ENCODE data around the gene RHOB. TPM values are rescaled to one million over a fixed set of nuclear protein-coding genes. Genes with fewer than 3 reads are reported as not detected.

Gene RHOB
- total and polyA plus RNA-seq, 4 donors: 82.6 to 634 (median 160) TPM

- H3K9me3 ChIP-seq (ENCODE audit: control insufficient read depth in 4 of 4, low read length in 3 of 4): no peaks in the 10 kb centered on the region
- no peak overlapping the region for H3K4me3 ChIP-seq (ENCODE audit: low read depth in 1 of 3, low read length in 3 of 3)
- H3K4me1 ChIP-seq (ENCODE audit: control insufficient read depth in 4 of 4, insufficient read depth in 4 of 4, low read length in 3 of 4): peaks cover 0 to 2% (median 0%) of the 10 kb centered on the region in 4 donors
- no peaks in the 10 kb centered on the region for H3K27me3 ChIP-seq (ENCODE audit: control insufficient read depth in 4 of 4, insufficient read depth in 4 of 4, low read length in 3 of 4)
- DNase-seq (ENCODE audit: low spot score): no peak
- H3K9ac ChIP-seq (ENCODE audit: low read depth in 1 of 2, low read length in 2 of 2): no peak overlapping the region
- no peaks in the 10 kb centered on the region for H3K36me3 ChIP-seq (ENCODE audit: control insufficient read depth in 4 of 4, insufficient read depth in 3 of 4, low read depth in 1 of 4, low read length in 3 of 4)
- 93% methylated on average over 3 of the region's 3 CpGs for WGBS
- H3K27ac ChIP-seq (ENCODE audit: low read depth in 1 of 2, low read length in 2 of 2): no peak overlapping the region
- no peak for TF ChIP-seq TAF1 (conservative IDR thresholded peaks at IDR 0.05)
- TF ChIP-seq, protein P1, sequence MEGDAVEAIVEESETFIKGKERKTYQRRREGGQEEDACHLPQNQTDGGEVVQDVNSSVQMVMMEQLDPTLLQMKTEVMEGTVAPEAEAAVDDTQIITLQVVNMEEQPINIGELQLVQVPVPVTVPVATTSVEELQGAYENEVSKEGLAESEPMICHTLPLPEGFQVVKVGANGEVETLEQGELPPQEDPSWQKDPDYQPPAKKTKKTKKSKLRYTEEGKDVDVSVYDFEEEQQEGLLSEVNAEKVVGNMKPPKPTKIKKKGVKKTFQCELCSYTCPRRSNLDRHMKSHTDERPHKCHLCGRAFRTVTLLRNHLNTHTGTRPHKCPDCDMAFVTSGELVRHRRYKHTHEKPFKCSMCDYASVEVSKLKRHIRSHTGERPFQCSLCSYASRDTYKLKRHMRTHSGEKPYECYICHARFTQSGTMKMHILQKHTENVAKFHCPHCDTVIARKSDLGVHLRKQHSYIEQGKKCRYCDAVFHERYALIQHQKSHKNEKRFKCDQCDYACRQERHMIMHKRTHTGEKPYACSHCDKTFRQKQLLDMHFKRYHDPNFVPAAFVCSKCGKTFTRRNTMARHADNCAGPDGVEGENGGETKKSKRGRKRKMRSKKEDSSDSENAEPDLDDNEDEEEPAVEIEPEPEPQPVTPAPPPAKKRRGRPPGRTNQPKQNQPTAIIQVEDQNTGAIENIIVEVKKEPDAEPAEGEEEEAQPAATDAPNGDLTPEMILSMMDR (IDR thresholded peaks at IDR 0.05; ENCODE audit: low read depth, low read length, missing input control): no peak
- no peak for TF ChIP-seq RXRA (IDR thresholded peaks at IDR 0.05)
- TF ChIP-seq EGR1 (IDR thresholded peaks at IDR 0.05; ENCODE audit: low read depth in 2 of 2): no peak
- TF ChIP-seq YY1 (IDR thresholded peaks at IDR 0.05): no peak
- no peak for TF ChIP-seq JUND (IDR thresholded peaks at IDR 0.05)
- TF ChIP-seq ATF3 (IDR thresholded peaks at IDR 0.05): no peak
- TF ChIP-seq HNF4G (IDR thresholded peaks at IDR 0.05): no peak
- no peak for TF ChIP-seq GABPA (IDR thresholded peaks at IDR 0.05 in 1 of 2, conservative IDR thresholded peaks at IDR 0.05 in 1 of 2)
- TF ChIP-seq HNF4A (conservative IDR thresholded peaks at IDR 0.05): no peak
- TF ChIP-seq FOXA1 (IDR thresholded peaks at IDR 0.05): no peak
Observed at GRCh38 chr2:20486571-20486970, 39.7 kb downstream of the RHOB start.

DNA sequence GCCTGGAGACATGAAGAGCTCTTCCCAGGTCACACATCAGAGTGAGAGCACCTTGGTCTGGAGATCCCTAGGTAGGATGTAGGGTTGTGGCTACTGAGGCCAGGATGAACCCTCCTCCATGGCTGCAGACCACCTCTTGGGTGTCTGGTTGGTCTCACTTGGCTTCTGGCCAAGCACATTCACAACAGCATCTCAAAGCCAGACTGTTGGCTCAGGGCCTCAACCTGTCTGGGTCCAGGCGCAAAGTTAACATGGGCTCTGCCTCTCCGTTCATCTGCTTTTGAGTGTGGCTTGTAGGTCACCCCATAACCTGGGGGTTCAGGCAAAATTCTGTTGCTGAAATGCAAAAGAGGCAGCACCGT is 40.1 kb downstream of the RHOB start:
- WGBS: 69% methylated on average over 3 of the region's 3 CpGs
- Histone ChIP-seq H3K4me1 (ENCODE audit: control insufficient read depth in 4 of 4, insufficient read depth in 4 of 4, low read length in 3 of 4) (peaks cover 0 to 2% (median 0%) of the 10 kb centered on the region in 4 donors), H3K9ac (ENCODE audit: low read depth in 1 of 2, low read length in 2 of 2) (no peak overlapping the region), H3K9me3 (ENCODE audit: control insufficient read depth in 4 of 4, low read length in 3 of 4) (no peaks in the 10 kb centered on the region), H3K27ac (ENCODE audit: low read depth in 1 of 2, low read length in 2 of 2) (no peak overlapping the region), H3K4me3 (ENCODE audit: low read depth in 1 of 3, low read length in 3 of 3) (no peak overlapping the region), H3K27me3 (ENCODE audit: control insufficient read depth in 4 of 4, insufficient read depth in 4 of 4, low read length in 3 of 4) (no peaks in the 10 kb centered on the region), H3K36me3 (ENCODE audit: control insufficient read depth in 4 of 4, insufficient read depth in 3 of 4, low read depth in 1 of 4, low read length in 3 of 4) (no peaks in the 10 kb centered on the region)
- TF ChIP-seq HNF4A (conservative IDR thresholded peaks at IDR 0.05) (no peak), JUND (IDR thresholded peaks at IDR 0.05) (no peak), NR2F2 (IDR thresholded peaks at IDR 0.05) (no peak)
- no peak for DNase-seq (ENCODE audit: low spot score)

- DNase-seq (ENCODE audit: low spot score): no peak
- no peak for TF ChIP-seq EGR1 (IDR thresholded peaks at IDR 0.05; ENCODE audit: low read depth in 2 of 2)
- no peak for TF ChIP-seq JUND (IDR thresholded peaks at IDR 0.05)
- WGBS: 96% methylated on average over 9 of the region's 9 CpGs
Observed at GRCh38 chr2:20487392-20488174, 40.7 kb downstream of the RHOB start.

More at GRCh38 chr2:20487392-20488174, 40.7 kb downstream of the RHOB start:
- Histone ChIP-seq H3K27me3 (ENCODE audit: control insufficient read depth in 4 of 4, insufficient read depth in 4 of 4, low read length in 3 of 4) (no peaks in the 10 kb centered on the region), H3K27ac (ENCODE audit: low read depth in 1 of 2, low read length in 2 of 2) (no peak overlapping the region), H3K4me3 (ENCODE audit: low read depth in 1 of 3, low read length in 3 of 3) (no peak overlapping the region), H3K36me3 (ENCODE audit: control insufficient read depth in 4 of 4, insufficient read depth in 3 of 4, low read depth in 1 of 4, low read length in 3 of 4) (no peaks in the 10 kb centered on the region), H3K4me1 (ENCODE audit: control insufficient read depth in 4 of 4, insufficient read depth in 4 of 4, low read length in 3 of 4) (peaks cover 0 to 2% (median 0%) of the 10 kb centered on the region in 4 donors), H3K9ac (ENCODE audit: low read depth in 1 of 2, low read length in 2 of 2) (no peak overlapping the region), H3K9me3 (ENCODE audit: control insufficient read depth in 4 of 4, low read length in 3 of 4) (no peaks in the 10 kb centered on the region)

All from liver (tissue), 9 donors.